Spinal cord (tissue), 10 donors: ENCODE data around the gene SDC1. TPM values are rescaled to one million over a fixed set of nuclear protein-coding genes. Genes with fewer than 3 reads are reported as not detected.
A peak's percentile ranks its signal among the peaks of the same experiment; 100 is the strongest.

ENCODE experiments used
- DNase-seq, 6 donors: peaks; one replicate each; pipeline versions ENCODE4 v3.0.0 to v3.0.0-alpha.2; 2013 to 2015; ENCODE audit warnings: low spot score in 6 of 6, low read depth in 4 of 6
- H3K27ac ChIP-seq: one replicate; pipeline ENCODE4 v1.5.1; 2013; ENCODE audit warnings: low read depth, low read length, control low read depth
- H3K27me3 ChIP-seq: one replicate; pipeline ENCODE4 v1.6.1; 2013; ENCODE audit warnings: low read length; ENCODE audit not compliant: control insufficient read depth, insufficient read depth
- H3K36me3 ChIP-seq: one replicate; pipeline ENCODE4 v1.6.1; 2013; ENCODE audit warnings: low read length; ENCODE audit not compliant: control insufficient read depth, insufficient read depth
- H3K4me1 ChIP-seq: one replicate; pipeline ENCODE4 v1.6.1; 2013; ENCODE audit warnings: low read length; ENCODE audit not compliant: control insufficient read depth, insufficient read depth
- H3K4me3 ChIP-seq: one replicate; pipeline ENCODE4 v1.5.1; 2013; ENCODE audit warnings: low read depth, low read length, control low read depth
- H3K9me3 ChIP-seq: one replicate; pipeline ENCODE4 v1.6.1; 2013; ENCODE audit warnings: low read length; ENCODE audit not compliant: control insufficient read depth, insufficient read depth
- WGBS: methylation state at CpG from one replicate; pipeline ENCODE4 v1.1.5; 2013; ENCODE audit warnings: missing lambda C conversion rate; ENCODE audit not compliant: insufficient coverage; 5-methylcytosine and 5-hydroxymethylcytosine counted together
- polyA plus RNA-seq, 2 donors: library from polyadenylated mRNA; unstranded; fragments of 120-200 nt; gene quantifications; one replicate each; pipeline ENCODE4 v1.2.1, GENCODE V29; 2013; ENCODE audit not compliant: insufficient read length in 2 of 2
- total RNA-seq, 2 donors: library from RNA; depleted of rRNA in 1 of 2; stranded (reverse); fragments of 120-200 nt in 1 of 2; fragments of >200 nt in 1 of 2; gene quantifications; one replicate each; pipeline versions ENCODE4 v1.2.3 to v1.2.4, GENCODE V29; 2013 to 2014
- donor health status: healthy.

SDC1 gene
- total and polyA plus RNA-seq, 4 donors: 4.7 to 21.0 (median 9.3) TPM

DNA sequence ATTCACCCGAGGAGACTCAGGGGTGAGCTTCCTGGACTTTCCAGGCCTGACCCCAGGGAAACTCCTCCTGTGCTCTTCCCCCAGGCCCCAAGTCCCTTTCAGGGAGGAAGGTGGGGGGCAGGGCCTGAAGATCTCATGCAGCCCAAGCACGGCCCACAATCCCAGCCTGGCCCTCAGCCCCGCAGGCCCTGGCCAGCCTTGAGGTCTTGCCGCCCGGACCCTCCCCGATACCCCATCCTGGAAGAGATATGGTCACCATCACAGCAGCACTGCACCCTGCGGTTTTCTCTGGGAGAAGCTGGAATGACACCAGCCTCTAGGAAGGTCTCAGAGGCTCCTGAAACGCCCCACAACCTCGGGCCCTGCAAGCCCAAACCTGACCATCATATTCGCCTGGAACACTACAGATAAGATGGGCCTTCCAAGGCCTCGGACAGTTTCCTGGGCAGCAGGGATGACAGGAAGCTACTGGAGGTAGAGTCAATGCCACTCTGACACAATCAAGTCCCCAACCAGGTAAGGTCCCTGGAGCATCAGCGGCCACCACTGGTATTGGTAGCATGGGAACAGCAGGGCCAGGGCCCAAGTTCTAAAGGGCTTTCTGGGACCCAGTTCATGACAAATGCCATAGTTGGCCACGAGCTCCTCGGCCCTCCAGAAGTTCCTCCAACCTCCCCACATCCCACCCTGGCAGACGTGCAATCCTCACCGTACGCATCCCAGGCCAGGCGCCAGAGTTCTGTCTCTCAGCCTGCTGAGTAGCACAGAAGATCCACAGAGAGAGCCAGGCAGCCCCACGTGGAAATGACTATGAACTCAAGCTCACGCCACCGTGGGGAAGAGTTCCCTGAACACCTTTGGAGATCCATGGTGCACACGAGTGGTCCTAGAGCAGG, 8.6 kb downstream of the SDC1 start:
- no peak for DNase-seq
- 90% methylated on average over 21 of the region's 22 CpGs for WGBS
- H3K27me3 ChIP-seq: no peaks in the 10 kb centered on the region
- peaks cover 14% of the 10 kb centered on the region for H3K4me1 ChIP-seq
- H3K4me3 ChIP-seq: no peak overlapping the region
- H3K27ac ChIP-seq: no peak overlapping the region
- no peaks in the 10 kb centered on the region for H3K9me3 ChIP-seq
- peaks cover 18% of the 10 kb centered on the region for H3K36me3 ChIP-seq

DNA sequence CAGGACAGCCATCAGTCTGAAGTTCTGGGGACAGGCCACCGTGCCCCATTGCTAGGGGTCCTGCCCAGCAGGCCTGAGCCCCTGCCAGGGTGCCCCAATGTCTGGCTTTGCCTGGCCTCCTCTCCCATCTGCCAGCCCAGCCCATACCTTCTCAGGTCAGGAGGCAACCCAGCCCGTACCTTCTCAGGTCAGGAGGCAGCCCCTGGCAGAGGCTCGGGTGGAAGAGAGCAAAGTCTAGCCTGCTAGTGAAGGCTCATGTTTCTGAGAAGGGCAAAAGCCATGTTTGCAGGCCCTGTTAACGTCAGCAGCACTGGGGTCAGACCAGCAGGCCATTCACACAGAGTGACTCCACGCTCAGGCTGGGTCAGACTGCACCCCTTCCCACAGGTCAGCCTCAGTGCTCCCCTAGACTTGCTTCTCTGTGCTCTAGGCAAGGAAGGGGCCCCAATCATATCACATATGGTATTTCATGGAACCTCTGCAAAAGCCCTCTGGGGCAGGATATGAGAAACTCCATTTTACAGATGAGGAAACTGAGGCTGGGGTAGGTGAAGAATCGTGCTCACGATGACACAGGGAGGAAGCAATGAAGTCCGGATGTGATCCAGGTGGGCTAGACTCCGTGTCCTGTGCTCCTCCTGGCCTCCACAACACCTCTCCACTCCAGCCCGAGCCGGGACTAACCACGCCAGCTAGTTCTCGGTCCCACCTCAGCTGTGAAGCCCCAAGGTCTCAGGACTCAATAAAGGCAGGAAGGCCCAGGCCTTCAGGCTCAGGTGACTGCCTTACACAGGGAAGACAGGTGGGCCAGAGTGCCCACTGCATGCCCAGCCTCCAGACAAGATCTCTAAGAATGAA, 9.5 kb downstream of the SDC1 start:
- Histone ChIP-seq H3K36me3 (peaks cover 18% of the 10 kb centered on the region), H3K9me3 (no peaks in the 10 kb centered on the region), H3K27ac (no peak overlapping the region), H3K4me1 (peaks cover 14% of the 10 kb centered on the region), H3K4me3 (no peak overlapping the region), H3K27me3 (no peaks in the 10 kb centered on the region)
- DNase-seq: no peak
- WGBS: 94% methylated on average over 13 of the region's 13 CpGs

- Histone ChIP-seq H3K9me3 (no peaks in the 10 kb centered on the region), H3K4me1 (peaks cover 14% of the 10 kb centered on the region), H3K27me3 (no peaks in the 10 kb centered on the region), H3K27ac (no peak overlapping the region), H3K4me3 (no peak overlapping the region), H3K36me3 (peaks cover 13% of the 10 kb centered on the region)
- 92% methylated on average over 1 of the region's 2 CpGs for WGBS
- no peak for DNase-seq
Observed at GRCh38 chr2:20214566-20215182, 10.3 kb downstream of the SDC1 start.

- H3K27me3 ChIP-seq: no peaks in the 10 kb centered on the region
- no peak for DNase-seq
- no peak overlapping the region for H3K4me3 ChIP-seq
- peaks cover 13% of the 10 kb centered on the region for H3K36me3 ChIP-seq
- peaks cover 14% of the 10 kb centered on the region for H3K4me1 ChIP-seq
- no peaks in the 10 kb centered on the region for H3K9me3 ChIP-seq
- WGBS: 28% methylated on average over 2 of the region's 9 CpGs
- no peak overlapping the region for H3K27ac ChIP-seq
Observed at GRCh38 chr2:20213651-20214565, 11.0 kb downstream of the SDC1 start.

GRCh38 chr2:20212871-20213503, 11.9 kb downstream of the SDC1 start:
- no peak overlapping the region for H3K4me3 ChIP-seq
- H3K4me1 ChIP-seq: peaks cover 14% of the 10 kb centered on the region
- H3K36me3 ChIP-seq: peaks cover 12% of the 10 kb centered on the region
- no peak overlapping the region for H3K27ac ChIP-seq
- 88% methylated on average over 15 of the region's 16 CpGs for WGBS
- H3K9me3 ChIP-seq: no peaks in the 10 kb centered on the region
- no peak for DNase-seq
- H3K27me3 ChIP-seq: no peaks in the 10 kb centered on the region

DNA sequence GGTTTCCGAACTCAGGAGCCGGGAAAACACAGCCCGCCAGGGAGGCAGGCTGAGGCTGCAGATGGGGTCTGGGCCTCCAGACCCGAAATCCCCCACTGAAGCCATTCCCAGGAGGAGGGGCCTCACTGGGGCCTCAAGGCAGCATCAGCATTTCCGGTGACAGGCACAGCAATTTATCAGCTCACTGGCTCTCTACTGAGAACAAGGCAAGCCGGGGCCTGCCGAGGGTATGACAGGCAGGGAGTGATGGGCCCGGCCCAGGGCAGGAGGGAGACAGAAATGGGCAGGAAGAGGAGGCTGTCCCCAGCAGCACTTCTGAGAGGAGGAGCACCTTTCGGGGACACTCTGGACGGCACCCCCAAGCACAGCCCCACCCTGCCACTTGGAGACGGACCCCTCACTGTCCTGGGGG, 12.5 kb downstream of the SDC1 start:
- H3K36me3 ChIP-seq: peaks cover 7% of the 10 kb centered on the region
- 60% methylated on average over 5 of the region's 11 CpGs for WGBS
- no peaks in the 10 kb centered on the region for H3K27me3 ChIP-seq
- H3K4me3 ChIP-seq: no peak overlapping the region
- H3K4me1 ChIP-seq: peaks cover 14% of the 10 kb centered on the region
- H3K27ac ChIP-seq: no peak overlapping the region
- DNase-seq: peak in 1 of 6 donors; percentile 9
- H3K9me3 ChIP-seq: no peaks in the 10 kb centered on the region

GRCh38 chr2:20211860-20212458, 13.0 kb downstream of the SDC1 start:
- Histone ChIP-seq H3K4me3 (no peak overlapping the region), H3K27ac (no peak overlapping the region), H3K9me3 (no peaks in the 10 kb centered on the region), H3K4me1 (peaks cover 14% of the 10 kb centered on the region), H3K27me3 (no peaks in the 10 kb centered on the region), H3K36me3 (peaks cover 7% of the 10 kb centered on the region)
- DNase-seq: no peak
- WGBS: 84% methylated on average over 14 of the region's 14 CpGs

DNA sequence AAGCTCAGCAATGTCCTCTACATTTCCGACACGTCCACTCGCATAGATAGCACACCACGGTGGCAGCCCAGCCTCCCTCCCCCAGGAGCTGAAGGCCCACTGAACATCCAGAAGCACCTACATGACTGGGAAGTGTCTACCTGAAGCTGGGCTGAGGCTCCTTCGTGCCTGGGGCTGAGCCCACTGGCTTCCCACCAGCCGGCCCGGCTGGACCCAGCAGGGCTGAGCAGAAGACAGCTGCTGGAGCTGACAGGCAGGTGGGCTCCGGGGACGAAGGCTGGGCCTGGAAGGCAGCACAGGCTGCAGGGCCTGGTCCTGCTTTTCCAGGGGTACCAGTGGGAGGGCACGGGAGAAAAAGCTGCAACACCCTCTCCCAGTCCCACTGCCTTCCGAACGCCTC, 13.5 kb downstream of the SDC1 start:
- Histone ChIP-seq H3K27me3 (no peaks in the 10 kb centered on the region), H3K4me1 (peaks cover 14% of the 10 kb centered on the region), H3K4me3 (no peak overlapping the region), H3K36me3 (peaks cover 5% of the 10 kb centered on the region), H3K9me3 (no peaks in the 10 kb centered on the region), H3K27ac (no peak overlapping the region)
- no peak for DNase-seq
- WGBS: 85% methylated on average over 12 of the region's 12 CpGs
